GM20000 (cell line): ENCODE measurements around the gene MTOR.

Source experiments
- DNase-seq: peaks from one replicate; pipeline ENCODE4 v3.0.0; 2012; ENCODE audit warnings: low spot score
- TF ChIP-seq, protein P1 (sequence below): IDR thresholded peaks from 2 replicates; pipeline ENCODE4 v1.5.1; 2012; ENCODE audit warnings: mild to moderate bottlenecking, control low read depth; ENCODE audit errors: extremely low read depth, missing control alignments

Gene MTOR

GRCh38 chr1:11214698-11215380 is 47.5 kb downstream of the MTOR start:
- DNase-seq: no peak
- TF ChIP-seq, protein P1, sequence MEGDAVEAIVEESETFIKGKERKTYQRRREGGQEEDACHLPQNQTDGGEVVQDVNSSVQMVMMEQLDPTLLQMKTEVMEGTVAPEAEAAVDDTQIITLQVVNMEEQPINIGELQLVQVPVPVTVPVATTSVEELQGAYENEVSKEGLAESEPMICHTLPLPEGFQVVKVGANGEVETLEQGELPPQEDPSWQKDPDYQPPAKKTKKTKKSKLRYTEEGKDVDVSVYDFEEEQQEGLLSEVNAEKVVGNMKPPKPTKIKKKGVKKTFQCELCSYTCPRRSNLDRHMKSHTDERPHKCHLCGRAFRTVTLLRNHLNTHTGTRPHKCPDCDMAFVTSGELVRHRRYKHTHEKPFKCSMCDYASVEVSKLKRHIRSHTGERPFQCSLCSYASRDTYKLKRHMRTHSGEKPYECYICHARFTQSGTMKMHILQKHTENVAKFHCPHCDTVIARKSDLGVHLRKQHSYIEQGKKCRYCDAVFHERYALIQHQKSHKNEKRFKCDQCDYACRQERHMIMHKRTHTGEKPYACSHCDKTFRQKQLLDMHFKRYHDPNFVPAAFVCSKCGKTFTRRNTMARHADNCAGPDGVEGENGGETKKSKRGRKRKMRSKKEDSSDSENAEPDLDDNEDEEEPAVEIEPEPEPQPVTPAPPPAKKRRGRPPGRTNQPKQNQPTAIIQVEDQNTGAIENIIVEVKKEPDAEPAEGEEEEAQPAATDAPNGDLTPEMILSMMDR: no peak

- TF ChIP-seq, protein P1: no peak
- no peak for DNase-seq
These were observed 50.3 kb downstream of the MTOR start for GRCh38 chr1:11211925-11212587.

GRCh38 chr1:11211461-11211860 is 50.9 kb downstream of the MTOR start:
- no peak for DNase-seq
- TF ChIP-seq, protein P1: no peak

DNA sequence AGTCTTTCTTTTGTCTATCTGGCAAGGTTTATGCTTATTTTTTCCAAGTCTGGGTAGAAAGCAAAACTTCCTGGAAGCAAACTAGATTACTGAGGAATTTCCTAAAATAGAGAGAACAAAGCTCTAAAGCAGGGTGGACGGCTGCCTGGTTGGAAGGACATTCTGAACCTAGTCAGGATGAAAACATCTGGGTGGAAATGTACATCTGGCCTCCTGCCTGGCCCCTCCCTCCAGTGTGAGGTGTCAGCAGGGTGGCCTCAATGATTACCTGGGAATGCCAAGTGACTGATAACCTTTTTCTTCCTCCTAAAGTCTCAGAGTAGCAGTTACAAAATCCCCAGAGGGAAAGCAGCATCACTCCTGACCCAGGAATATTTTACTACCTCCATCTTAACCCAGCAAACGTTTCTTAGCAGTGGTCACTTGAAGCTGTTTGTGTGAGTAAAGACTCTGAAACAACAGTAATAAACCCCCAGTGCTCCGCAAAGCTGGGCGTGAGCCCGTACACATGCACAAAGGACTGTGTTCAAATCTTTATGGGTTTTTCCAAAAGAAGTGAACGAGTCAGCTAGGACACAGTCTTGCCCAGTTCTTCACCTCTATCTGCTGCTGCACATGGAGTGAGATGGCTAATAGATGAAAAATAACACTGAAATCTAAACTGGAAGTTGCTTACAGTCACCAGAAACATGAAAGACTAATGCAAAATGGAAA is 54.3 kb downstream of the MTOR start:
- no peak for DNase-seq
- TF ChIP-seq, protein P1: no peak

GRCh38 chr1:11204396-11205190 is 57.8 kb downstream of the MTOR start:
- DNase-seq: no peak
- TF ChIP-seq, protein P1: no peak

GRCh38 chr1:11198851-11199594 is 63.3 kb downstream of the MTOR start:
- TF ChIP-seq, protein P1: no peak
- DNase-seq: no peak
